Spleen (tissue), 7 donors: ENCODE measurements around the gene GPHN.

ENCODE experiments used
- CTCF ChIP-seq, 11 experiments: fragments of 200-600 bp in 7 of 11; fragments of 450-650 bp in 4 of 11; sonication (generic) in 4 of 11; IDR thresholded peaks in 8 of 11; conservative IDR thresholded peaks in 3 of 11; 1 replicate in 7 of 11; 2 replicates in 4 of 11; pipeline versions ENCODE4 v1.4.0 to v1.8.0; 2016 to 2021; ENCODE audit warnings: antibody characterized with exemption in 11 of 11, inconsistent platforms in 4 of 11, mild to moderate bottlenecking in 1 of 11
- POLR2AphosphoS5 ChIP-seq, 3 donors: sonication (generic); formaldehyde crosslinking; IDR thresholded peaks; one replicate each; pipeline ENCODE4 v1.5.1; 2017; ENCODE audit warnings: antibody characterized with exemption in 3 of 3
- donor health status: DM: no; HTN: no; CAD: no; lungs with moderate emphysema.
- donor health status: DM: no; HTN: no; CAD: no.
- donor health status: DM: no; HTN: no; CAD: no.

GRCh38 chr14:67186172-67186768 lies 678.3 kb downstream of the GPHN start:
- no peak for TF ChIP-seq CTCF (IDR thresholded peaks at IDR 0.05 in 8 of 11, conservative IDR thresholded peaks at IDR 0.05 in 3 of 11)
- no peak for TF ChIP-seq POLR2AphosphoS5 (IDR thresholded peaks at IDR 0.05)
